Prostate gland (tissue), 2 donors: ENCODE results near the gene FAF1.

Source experiments
- POLR2A ChIP-seq: fragments of 450-650 bp; IDR thresholded peaks from one replicate; pipeline ENCODE4 v1.6.1; 2016; ENCODE audit warnings: antibody characterized with exemption, mild to moderate bottlenecking
- TF ChIP-seq, protein P1 (sequence below), 4 experiments: fragments of 200-600 bp in 2 of 4; fragments of 450-650 bp in 2 of 4; sonication (generic) in 2 of 4; IDR thresholded peaks; 1 replicate in 3 of 4; 2 replicates in 1 of 4; pipeline ENCODE4 v1.5.1; 2016 to 2019; ENCODE audit warnings: antibody characterized with exemption in 4 of 4, mild to moderate bottlenecking in 2 of 4, moderate library complexity in 2 of 4

DNA sequence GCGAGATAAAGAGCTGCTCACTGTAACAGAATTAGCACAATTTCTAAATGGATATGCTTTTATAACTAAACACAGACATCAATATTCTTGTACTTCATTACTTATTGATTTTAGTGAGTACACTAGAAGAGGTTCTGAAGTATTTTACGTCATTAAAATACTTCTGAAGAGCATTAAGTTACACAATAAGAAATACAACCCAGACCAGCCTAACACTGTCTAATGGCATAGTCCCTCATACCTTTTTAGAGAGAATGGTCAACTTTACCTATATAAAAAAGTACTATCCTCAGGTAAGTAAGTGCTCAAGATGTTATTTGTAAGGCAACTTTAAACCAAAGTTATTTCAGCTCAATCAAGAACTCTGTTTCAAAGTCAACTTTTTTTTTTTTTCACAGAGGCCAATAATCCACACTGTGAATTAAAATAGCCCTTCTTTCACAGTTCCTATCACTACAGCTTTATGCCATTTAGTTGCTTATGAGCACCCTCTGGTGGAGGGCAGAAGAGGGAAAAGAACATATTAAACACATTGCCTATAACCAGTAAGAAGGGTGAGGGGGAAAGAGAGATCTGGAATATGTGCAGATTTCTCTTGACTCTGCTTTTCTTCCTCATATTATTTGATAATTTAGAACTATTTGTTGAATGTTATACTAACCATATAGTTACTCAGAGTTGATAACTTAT is 354.7 kb downstream of the FAF1 start:
- TF ChIP-seq, protein P1, sequence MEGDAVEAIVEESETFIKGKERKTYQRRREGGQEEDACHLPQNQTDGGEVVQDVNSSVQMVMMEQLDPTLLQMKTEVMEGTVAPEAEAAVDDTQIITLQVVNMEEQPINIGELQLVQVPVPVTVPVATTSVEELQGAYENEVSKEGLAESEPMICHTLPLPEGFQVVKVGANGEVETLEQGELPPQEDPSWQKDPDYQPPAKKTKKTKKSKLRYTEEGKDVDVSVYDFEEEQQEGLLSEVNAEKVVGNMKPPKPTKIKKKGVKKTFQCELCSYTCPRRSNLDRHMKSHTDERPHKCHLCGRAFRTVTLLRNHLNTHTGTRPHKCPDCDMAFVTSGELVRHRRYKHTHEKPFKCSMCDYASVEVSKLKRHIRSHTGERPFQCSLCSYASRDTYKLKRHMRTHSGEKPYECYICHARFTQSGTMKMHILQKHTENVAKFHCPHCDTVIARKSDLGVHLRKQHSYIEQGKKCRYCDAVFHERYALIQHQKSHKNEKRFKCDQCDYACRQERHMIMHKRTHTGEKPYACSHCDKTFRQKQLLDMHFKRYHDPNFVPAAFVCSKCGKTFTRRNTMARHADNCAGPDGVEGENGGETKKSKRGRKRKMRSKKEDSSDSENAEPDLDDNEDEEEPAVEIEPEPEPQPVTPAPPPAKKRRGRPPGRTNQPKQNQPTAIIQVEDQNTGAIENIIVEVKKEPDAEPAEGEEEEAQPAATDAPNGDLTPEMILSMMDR (IDR thresholded peaks at IDR 0.05): peak in 3 of 4 experiments; percentile 28 to 65 (median 37)
- TF ChIP-seq POLR2A: no peak
